ENCODE results near the gene PRKG1. TPM values are rescaled to one million over a fixed set of nuclear protein-coding genes. Genes with fewer than 3 reads are reported as not detected.

Gene PRKG1
- total and polyA plus RNA-seq, 2 of the 4 experiments (the other 2 are of a cell fraction) = 3.5 to 18.3 TPM

DNA sequence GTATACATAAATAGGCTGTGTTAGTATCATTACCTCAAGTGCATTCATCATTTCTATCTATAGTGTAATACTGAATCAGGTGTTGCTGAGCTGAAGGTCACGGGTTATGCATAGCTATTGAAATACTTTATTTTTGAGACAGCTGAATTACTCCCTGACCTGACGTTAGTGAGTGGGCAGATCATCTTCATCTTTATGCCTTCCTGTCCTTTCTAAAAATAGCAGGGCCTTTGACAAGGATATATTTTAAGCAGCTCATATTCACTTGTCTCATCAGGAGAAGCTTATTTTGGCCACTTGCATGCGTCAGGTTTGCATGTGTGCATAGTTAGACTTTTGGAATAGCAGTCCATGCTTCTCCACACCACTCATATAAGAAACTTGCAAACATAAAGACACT, 1176.2 kb downstream of the PRKG1 start:
- intact Hi-C loops (cut with micrococcal nuclease) (no loop called here), dilution Hi-C loops (cut with HindIII; ENCODE audit: low sequenced_read_pairs, unreplicated experiment) (no loop called here), in situ Hi-C loops (cut with MboI; ENCODE audit: low sequenced_read_pairs) (no loop called here)
- no peak overlapping the region for H3K18ac ChIP-seq (ENCODE audit: low read depth, low read length)
- H3K56ac ChIP-seq (ENCODE audit: extremely low read depth, insufficient read depth, low read length) = no peak overlapping the region
- H3K9me3 ChIP-seq (ENCODE audit: control insufficient read depth, insufficient read depth, low read length) = no peaks in the 10 kb centered on the region
- no CpG with 5 or more reads among the region's 3 CpGs for WGBS, 2 experiments (ENCODE audit: extremely low coverage in 2 of 2, insufficient read length in 1 of 2)
- H3K4me3 ChIP-seq (ENCODE audit: insufficient read depth, low read depth, low read length) = no peak overlapping the region
- no peak overlapping the region for H2AFZ ChIP-seq (replicated peaks; ENCODE audit: low read length, poor library complexity)
- ChIA-PET CTCF (interaction anchor here (0.8 kb wide), 1 partner anchor 522 kb away, joined by 3 read pairs; the partner anchor contains the start of gene MBL2), POLR2A (ENCODE audit: unreplicated experiment) (no interaction called here)
- no peak overlapping the region for H2BK20ac ChIP-seq (ENCODE audit: low read depth, low read length)
- H2BK5ac ChIP-seq (ENCODE audit: low read depth, low read length, poor library complexity, severe bottlenecking) = no peak overlapping the region
- H3K9me1 ChIP-seq (ENCODE audit: insufficient read depth, low read length) = no peaks in the 10 kb centered on the region
- TF ChIP-seq, protein P1, sequence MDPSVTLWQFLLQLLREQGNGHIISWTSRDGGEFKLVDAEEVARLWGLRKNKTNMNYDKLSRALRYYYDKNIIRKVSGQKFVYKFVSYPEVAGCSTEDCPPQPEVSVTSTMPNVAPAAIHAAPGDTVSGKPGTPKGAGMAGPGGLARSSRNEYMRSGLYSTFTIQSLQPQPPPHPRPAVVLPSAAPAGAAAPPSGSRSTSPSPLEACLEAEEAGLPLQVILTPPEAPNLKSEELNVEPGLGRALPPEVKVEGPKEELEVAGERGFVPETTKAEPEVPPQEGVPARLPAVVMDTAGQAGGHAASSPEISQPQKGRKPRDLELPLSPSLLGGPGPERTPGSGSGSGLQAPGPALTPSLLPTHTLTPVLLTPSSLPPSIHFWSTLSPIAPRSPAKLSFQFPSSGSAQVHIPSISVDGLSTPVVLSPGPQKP (IDR thresholded peaks at IDR 0.05; ENCODE audit: borderline replicate concordance, low read depth, low read length) = no peak
- no peak for TF ChIP-seq BHLHE40 (IDR thresholded peaks at IDR 0.05; ENCODE audit: low read depth, low read length)
- TF ChIP-seq POLR2A (IDR thresholded peaks at IDR 0.05; ENCODE audit: low read depth, low read length) = no peak
- TF ChIP-seq, protein P2, sequence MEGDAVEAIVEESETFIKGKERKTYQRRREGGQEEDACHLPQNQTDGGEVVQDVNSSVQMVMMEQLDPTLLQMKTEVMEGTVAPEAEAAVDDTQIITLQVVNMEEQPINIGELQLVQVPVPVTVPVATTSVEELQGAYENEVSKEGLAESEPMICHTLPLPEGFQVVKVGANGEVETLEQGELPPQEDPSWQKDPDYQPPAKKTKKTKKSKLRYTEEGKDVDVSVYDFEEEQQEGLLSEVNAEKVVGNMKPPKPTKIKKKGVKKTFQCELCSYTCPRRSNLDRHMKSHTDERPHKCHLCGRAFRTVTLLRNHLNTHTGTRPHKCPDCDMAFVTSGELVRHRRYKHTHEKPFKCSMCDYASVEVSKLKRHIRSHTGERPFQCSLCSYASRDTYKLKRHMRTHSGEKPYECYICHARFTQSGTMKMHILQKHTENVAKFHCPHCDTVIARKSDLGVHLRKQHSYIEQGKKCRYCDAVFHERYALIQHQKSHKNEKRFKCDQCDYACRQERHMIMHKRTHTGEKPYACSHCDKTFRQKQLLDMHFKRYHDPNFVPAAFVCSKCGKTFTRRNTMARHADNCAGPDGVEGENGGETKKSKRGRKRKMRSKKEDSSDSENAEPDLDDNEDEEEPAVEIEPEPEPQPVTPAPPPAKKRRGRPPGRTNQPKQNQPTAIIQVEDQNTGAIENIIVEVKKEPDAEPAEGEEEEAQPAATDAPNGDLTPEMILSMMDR (conservative IDR thresholded peaks at IDR 0.05; ENCODE audit: low read depth, low read length) = no peak
- TF ChIP-seq NFE2L2 (IDR thresholded peaks at IDR 0.05; ENCODE audit: low read depth, low read length) = no peak
- no peak for TF ChIP-seq FOS (IDR thresholded peaks at IDR 0.05; ENCODE audit: low read depth, low read length)
- TF ChIP-seq RCOR1 (IDR thresholded peaks at IDR 0.05; ENCODE audit: insufficient replicate concordance, low read length) = no peak
- TF ChIP-seq MAZ (IDR thresholded peaks at IDR 0.05; ENCODE audit: borderline replicate concordance, low read depth, low read length) = no peak
- TF ChIP-seq RFX5 (IDR thresholded peaks at IDR 0.05; ENCODE audit: low read depth, low read length) = no peak
- no peak for TF ChIP-seq CHD1 (IDR thresholded peaks at IDR 0.05; ENCODE audit: low read depth, low read length)
- TF ChIP-seq, protein P3, sequence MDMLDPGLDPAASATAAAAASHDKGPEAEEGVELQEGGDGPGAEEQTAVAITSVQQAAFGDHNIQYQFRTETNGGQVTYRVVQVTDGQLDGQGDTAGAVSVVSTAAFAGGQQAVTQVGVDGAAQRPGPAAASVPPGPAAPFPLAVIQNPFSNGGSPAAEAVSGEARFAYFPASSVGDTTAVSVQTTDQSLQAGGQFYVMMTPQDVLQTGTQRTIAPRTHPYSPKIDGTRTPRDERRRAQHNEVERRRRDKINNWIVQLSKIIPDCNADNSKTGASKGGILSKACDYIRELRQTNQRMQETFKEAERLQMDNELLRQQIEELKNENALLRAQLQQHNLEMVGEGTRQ (IDR thresholded peaks at IDR 0.05; ENCODE audit: low read depth, low read length) = no peak
- no peak for TF ChIP-seq MXI1 (IDR thresholded peaks at IDR 0.05; ENCODE audit: borderline replicate concordance, low read depth, low read length)
- no peak for TF ChIP-seq RAD21 (IDR thresholded peaks at IDR 0.05; ENCODE audit: low read length)
- TF ChIP-seq MAFK (IDR thresholded peaks at IDR 0.05; ENCODE audit: low read depth, low read length) = no peak
- TF ChIP-seq CEBPB (IDR thresholded peaks at IDR 0.05; ENCODE audit: low read depth, low read length) = no peak
- TF ChIP-seq SMC3 (IDR thresholded peaks at IDR 0.05; ENCODE audit: low read depth, low read length) = no peak
- no peak overlapping the region for H3K9ac ChIP-seq (ENCODE audit: low read depth, low read length)
- H4K8ac ChIP-seq (ENCODE audit: low read depth in 2 of 2, low read length in 2 of 2) = no peak overlapping the region
- no peak overlapping the region for H3K4ac ChIP-seq (ENCODE audit: low read depth, low read length)
- no peak overlapping the region for H3K23ac ChIP-seq (ENCODE audit: low read depth, low read length)
- BruUV-seq (replicated peaks) = no TSS peak
- no peak overlapping the region for H2BK120ac ChIP-seq (ENCODE audit: low read depth, low read length)
- H2AK9ac ChIP-seq (replicated peaks; ENCODE audit: low read depth, low read length, poor library complexity) = no peak overlapping the region
- H4K20me1 ChIP-seq (ENCODE audit: insufficient read depth, low read length) = no peaks in the 10 kb centered on the region
- H3K27ac ChIP-seq (ENCODE audit: insufficient read depth, low read length) = no peak overlapping the region
- H3K27me3 ChIP-seq (ENCODE audit: control insufficient read depth, insufficient read depth, low read length) = no peaks in the 10 kb centered on the region
- DNase-seq (peak; percentile 6), ATAC-seq (ENCODE audit: low read depth) (no peak)
- H2AK5ac ChIP-seq (ENCODE audit: low read depth, low read length) = no peak overlapping the region
- no peak overlapping the region for H3K14ac ChIP-seq (replicated peaks; ENCODE audit: low read depth, low read length)
- H2BK15ac ChIP-seq (ENCODE audit: low read depth, low read length) = no peak overlapping the region
- H3K4me1 ChIP-seq (ENCODE audit: control insufficient read depth, insufficient read depth, low read length) = no peaks in the 10 kb centered on the region
- H3K79me1 ChIP-seq (ENCODE audit: low read depth in 1 of 2, low read length in 2 of 2) = no peaks in the 10 kb centered on the region
- H4K91ac ChIP-seq (ENCODE audit: insufficient read depth, low read depth, low read length) = no peak overlapping the region
- H4K5ac ChIP-seq (ENCODE audit: low read depth, low read length) = no peak overlapping the region
- no peaks in the 10 kb centered on the region for H3K36me3 ChIP-seq (ENCODE audit: control insufficient read depth, insufficient read depth, low read length)
- H3K4me2 ChIP-seq (ENCODE audit: low read depth, low read length) = no peak overlapping the region
